Activated CD8-positive, alpha-beta memory T cell treated with anti-CD3 and anti-CD28 coated beads for 36 hours (primary cell): ENCODE results near the gene GPHN. TPM values are rescaled to one million over a fixed set of nuclear protein-coding genes. Genes with fewer than 3 reads are reported as not detected.
"Not testable (repeated sequence)": the region's sequence is repeated elsewhere in the genome, so short reads cannot be mapped to it uniquely, and the experiment has no call there.

Source experiments
- CTCF ChIA-PET: fragments of 350-600 bp; sonication (Branson Sonifier 250); formaldehyde crosslinking; loops from one replicate; lab custom pipeline; 2021; ENCODE audit warnings: antibody characterized with exemption; lab: Charles Lee
- POLR2A ChIA-PET: fragments of 350-600 bp; sonication (Branson Sonifier 250); formaldehyde crosslinking; loops from one replicate; lab custom pipeline; 2021; ENCODE audit warnings: antibody characterized with exemption; lab: Charles Lee
- total RNA-seq, 2 experiments: library from RNA; stranded (reverse); gene quantifications; one replicate each; pipeline ENCODE4 v1.2.3, GENCODE V29; 2021

The GPHN gene
- total RNA-seq, 2 experiments from 2014 or later, result 14.6 to 15.5 TPM

- ChIA-PET CTCF (no interaction called here), POLR2A (no interaction called here)
Measured at GRCh38 chr14:66575014-66575413, 67.1 kb downstream of the GPHN start.

GRCh38 chr14:66575939-66576338 is 68.0 kb downstream of the GPHN start:
- ChIA-PET CTCF (no interaction called here), POLR2A (no interaction called here)

GRCh38 chr14:66587753-66588152 is 79.8 kb downstream of the GPHN start:
- POLR2A ChIA-PET, CTCF ChIA-PET: not testable (repeated sequence)

DNA sequence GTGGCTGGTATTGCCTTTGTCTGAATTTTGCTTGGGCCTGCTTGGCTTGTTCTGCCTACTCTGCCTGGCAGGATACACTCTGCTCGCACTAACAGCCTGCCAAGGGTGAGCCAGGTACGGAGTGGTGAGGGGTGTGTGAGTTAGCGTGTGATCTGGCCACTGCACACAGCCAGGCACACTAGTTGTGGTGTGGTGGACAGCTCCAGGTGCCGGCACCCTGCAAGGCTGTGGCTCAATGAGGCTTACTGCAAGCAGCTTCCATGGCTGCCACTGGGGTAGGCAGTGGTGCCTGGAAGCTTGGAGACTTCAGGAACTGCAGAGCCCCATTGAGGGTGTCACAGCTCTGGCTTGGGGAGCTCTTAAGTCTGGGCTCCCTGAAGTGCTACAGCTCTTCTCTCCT is 87.4 kb downstream of the GPHN start:
- ChIA-PET POLR2A (no interaction called here), CTCF (no interaction called here)

DNA sequence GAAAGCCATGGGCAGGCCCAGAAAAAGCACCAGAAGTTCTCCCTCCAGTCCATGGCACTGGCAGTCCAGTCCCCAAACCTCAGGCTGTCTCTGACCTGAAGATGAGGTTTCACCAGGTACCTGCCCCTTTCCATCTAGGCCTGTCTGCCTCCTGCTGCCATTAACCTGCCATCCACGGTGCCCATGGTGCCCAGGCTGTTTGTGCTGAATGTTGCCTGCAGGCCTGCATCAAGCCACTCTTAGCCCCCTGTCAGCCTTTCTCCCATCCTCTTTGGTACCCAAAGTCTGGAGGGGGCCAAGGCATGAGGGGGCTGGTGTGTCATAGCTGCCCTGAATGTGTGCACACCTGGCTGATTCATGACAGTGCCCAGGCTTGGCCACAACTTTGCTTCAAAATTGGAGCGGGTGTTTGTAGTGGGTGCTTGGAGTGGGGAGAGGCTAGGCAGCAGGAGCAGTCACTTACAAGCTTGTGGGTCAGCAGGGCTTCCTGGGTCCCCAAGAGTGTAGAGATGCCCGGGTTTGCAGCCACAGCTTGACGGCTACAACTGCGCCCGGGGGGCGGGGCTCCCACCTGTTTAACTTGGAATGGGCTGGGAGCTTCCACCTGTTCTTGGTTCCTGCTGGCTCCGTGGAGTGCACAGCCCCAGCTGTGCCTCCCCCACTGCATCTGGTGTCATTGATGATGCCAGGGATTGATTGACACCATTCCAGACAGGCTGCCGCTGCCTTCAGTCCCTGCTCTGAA is 88.5 kb downstream of the GPHN start:
- CTCF ChIA-PET, result no interaction called here

GRCh38 chr14:66600416-66600815 is 92.5 kb downstream of the GPHN start:
- ChIA-PET CTCF (no interaction called here), POLR2A (no interaction called here)

More for the DNA sequence above, 88.5 kb downstream of the GPHN start:
- POLR2A ChIA-PET, result no interaction called here

GRCh38 chr14:66601932-66602578 is 94.1 kb downstream of the GPHN start:
- POLR2A ChIA-PET, result no interaction called here
- CTCF ChIA-PET, result no interaction called here

GRCh38 chr14:66603945-66604344 is 96.0 kb downstream of the GPHN start:
- POLR2A ChIA-PET, result no interaction called here

DNA sequence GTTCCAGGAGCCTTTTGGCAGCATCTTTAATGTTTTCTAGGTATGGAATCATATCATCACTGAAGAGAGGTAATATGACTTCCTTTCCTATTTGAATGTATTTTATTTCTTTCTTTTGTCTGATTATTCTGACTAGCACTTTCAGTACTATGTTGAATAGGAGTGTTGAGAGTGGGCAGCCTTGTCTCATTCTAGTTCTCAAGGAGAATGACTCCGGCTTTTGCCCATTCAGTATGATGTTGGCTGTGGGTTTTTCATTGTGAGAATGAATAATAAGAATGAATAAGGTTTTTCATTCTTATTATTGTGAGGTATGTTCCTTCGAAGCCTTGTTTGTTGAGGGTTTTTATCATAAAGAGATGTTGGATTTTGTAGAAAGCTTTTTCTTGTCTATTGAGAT is 98.9 kb downstream of the GPHN start:
- CTCF ChIA-PET, result no interaction called here
- POLR2A ChIA-PET, result no interaction called here

More at GRCh38 chr14:66603945-66604344, 96.0 kb downstream of the GPHN start:
- CTCF ChIA-PET, result no interaction called here

DNA sequence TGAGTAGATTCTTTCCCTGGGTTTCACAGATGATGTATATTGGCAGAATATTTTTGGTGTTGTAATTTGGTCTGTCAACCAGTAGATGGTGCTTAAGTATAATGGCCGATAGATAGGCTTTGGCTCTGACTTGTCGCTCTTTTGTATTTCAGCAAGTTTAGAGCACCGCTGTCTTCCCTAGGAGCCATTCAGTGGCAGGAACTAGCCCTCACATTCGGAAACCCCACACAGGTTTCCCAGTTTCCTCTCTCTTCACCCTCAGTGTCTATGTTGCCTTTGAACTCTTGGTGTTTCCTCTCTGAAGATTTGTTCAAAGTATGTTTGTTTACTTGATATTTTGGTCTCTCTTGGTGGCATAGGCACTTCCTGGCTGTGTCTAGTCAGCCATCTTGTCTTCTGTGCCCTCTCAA is 102.2 kb downstream of the GPHN start:
- CTCF ChIA-PET, result no interaction called here
- POLR2A ChIA-PET, result no interaction called here

GRCh38 chr14:66613344-66613743 is 105.4 kb downstream of the GPHN start:
- ChIA-PET CTCF (no interaction called here), POLR2A (no interaction called here)

- POLR2A ChIA-PET, result no interaction called here
- CTCF ChIA-PET, result no interaction called here
Measured at GRCh38 chr14:66619952-66620351, 112.0 kb downstream of the GPHN start.

DNA sequence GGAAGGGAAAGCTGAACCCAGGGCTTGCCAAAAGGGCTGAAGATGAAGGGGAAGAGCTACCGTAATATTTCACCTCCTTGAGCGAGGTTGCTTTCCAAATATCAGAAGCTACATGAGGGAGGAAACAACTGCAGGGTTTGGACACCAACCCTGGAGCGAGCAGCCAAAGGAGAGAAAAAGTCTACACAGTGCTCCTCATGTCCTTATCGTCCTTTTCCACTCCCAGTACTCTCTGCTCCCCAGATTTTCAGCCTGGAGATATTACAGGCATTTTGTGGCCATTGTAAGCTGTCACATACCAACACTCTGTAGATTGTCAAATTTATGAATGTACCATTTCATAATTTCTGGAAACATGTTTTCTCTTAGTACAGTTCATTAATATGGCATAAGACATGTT is 115.9 kb downstream of the GPHN start:
- CTCF ChIA-PET, result interaction anchor here (0.7 kb wide), 1 partner anchor 760 kb away, joined by 5 read pairs; no protein-coding TSS in a partner anchor

DNA sequence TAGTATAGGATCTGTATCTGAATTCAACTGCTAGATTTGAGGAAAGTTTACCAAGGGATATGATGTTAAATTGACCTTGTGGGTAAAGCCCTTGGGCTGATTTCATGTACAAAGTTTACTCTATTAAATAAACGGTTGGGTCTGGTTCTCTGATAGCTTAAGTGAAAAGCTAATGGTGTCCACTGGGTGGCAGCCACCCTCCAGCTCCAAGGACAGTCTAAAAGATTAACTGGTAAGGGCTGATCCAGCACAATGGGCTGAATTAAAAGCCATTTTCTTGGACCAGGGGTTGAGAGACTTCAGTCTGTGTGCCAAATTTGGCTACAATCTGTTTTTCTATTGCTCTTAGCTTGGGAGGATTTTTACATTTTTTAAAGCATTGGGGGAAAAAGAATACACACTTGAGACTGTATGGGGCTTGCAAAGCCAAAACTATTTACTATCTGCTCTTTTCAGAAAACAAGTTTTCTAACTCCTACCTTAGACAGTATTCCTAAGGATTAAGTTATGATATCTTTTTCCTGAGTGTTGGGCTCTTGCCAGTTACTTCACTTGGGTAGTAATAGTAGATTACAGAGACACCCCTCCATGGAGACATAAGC is 116.5 kb downstream of the GPHN start:
- POLR2A ChIA-PET, result no interaction called here
- CTCF ChIA-PET, result no interaction called here

More for the DNA sequence above, 115.9 kb downstream of the GPHN start:
- POLR2A ChIA-PET, result no interaction called here

- CTCF ChIA-PET, result no interaction called here
- POLR2A ChIA-PET, result no interaction called here
Measured at GRCh38 chr14:66628636-66629035, 120.7 kb downstream of the GPHN start.

DNA sequence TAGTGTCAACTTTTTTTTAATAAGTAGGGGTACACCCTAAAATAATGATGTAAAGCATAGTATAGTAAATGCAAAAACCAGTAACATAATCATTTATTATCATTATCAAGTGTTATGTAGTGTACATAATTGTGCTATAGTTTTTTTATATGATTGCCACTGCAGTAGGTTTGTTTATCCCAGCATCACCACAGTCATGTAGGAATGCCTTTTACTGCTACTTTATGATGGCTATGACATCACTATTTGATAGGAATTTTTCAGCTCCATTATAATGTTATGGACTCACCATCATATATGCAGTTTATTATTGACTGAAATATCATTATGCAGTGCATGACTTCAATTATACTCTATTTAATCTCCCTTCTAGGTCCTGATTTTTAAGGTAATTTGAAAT is 121.6 kb downstream of the GPHN start:
- POLR2A ChIA-PET, result no interaction called here
- CTCF ChIA-PET, result no interaction called here

GRCh38 chr14:66634876-66635275 is 126.9 kb downstream of the GPHN start:
- POLR2A ChIA-PET, result no interaction called here
- CTCF ChIA-PET, result no interaction called here

DNA sequence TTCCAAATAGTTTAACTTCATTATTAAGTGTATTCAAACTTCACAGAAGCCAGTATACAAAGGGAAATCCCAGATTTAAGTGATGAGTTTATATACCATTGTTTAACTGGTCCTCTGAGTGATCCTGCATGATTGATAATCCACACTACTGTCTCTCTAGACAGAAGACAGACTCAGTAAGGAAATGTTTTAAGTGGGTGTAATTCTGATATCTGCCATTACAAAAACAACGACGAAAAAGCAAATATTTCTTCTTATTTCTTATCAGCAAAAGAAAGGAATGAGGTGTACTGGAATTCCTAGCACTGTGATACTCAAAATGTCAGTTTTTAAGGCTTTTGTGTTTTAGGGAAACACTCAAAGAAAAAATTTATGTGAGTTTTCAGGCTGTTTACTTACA is 127.5 kb downstream of the GPHN start:
- CTCF ChIA-PET, result no interaction called here

GRCh38 chr14:66636240-66636639 is 128.3 kb downstream of the GPHN start:
- ChIA-PET POLR2A (no interaction called here), CTCF (no interaction called here)

More for the DNA sequence above, 127.5 kb downstream of the GPHN start:
- POLR2A ChIA-PET, result no interaction called here

GRCh38 chr14:66638689-66639088 is 130.7 kb downstream of the GPHN start:
- ChIA-PET POLR2A (no interaction called here), CTCF (no interaction called here)
